Peyer's patch (tissue), 4 donors: Measurements from ENCODE around the gene VIP. TPM values are rescaled to one million over a fixed set of nuclear protein-coding genes. Genes with fewer than 3 reads are reported as not detected.

Source experiments
- DNase-seq, 3 donors: peaks; one replicate each; pipeline ENCODE4 v3.0.0-alpha.2; 2017 to 2019
- H3K27ac ChIP-seq, 4 donors: fragments of 200-600 bp; sonication (generic); one replicate each; pipeline ENCODE4 v1.5.1; 2016 to 2019
- H3K27me3 ChIP-seq, 2 donors: fragments of 200-600 bp; sonication (generic); one replicate each; pipeline ENCODE4 v1.5.1; 2019
- H3K36me3 ChIP-seq, 3 donors: fragments of 200-600 bp; sonication (generic); one replicate each; pipeline ENCODE4 v1.5.1; 2016 to 2019
- H3K4me1 ChIP-seq, 4 donors: fragments of 200-600 bp; sonication (generic); one replicate each; pipeline ENCODE4 v1.5.1; 2016 to 2019
- H3K4me3 ChIP-seq, 4 donors: fragments of 200-600 bp; sonication (generic); 1 replicate in 3 of 4; 2 replicates in 1 of 4; pipeline ENCODE4 v1.5.1; 2016 to 2019; ENCODE audit warnings: mild to moderate bottlenecking in 1 of 4
- H3K9me3 ChIP-seq, 4 donors: fragments of 200-600 bp; sonication (generic); one replicate each; pipeline ENCODE4 v1.5.1; 2016 to 2019; ENCODE audit warnings: mild to moderate bottlenecking in 1 of 4
- CTCF ChIP-seq, 6 experiments: fragments of 450-650 bp in 4 of 6; fragments of 200-600 bp in 2 of 6; sonication (generic) in 1 of 6; IDR thresholded peaks; one replicate each; pipeline ENCODE4 v1.5.1; 2017 to 2019; ENCODE audit warnings: antibody characterized with exemption in 6 of 6, mild to moderate bottlenecking in 3 of 6, moderate library complexity in 1 of 6
- POLR2A ChIP-seq, 2 donors: fragments of 450-650 bp; IDR thresholded peaks; one replicate each; pipeline ENCODE4 v1.5.1; 2017; ENCODE audit warnings: antibody characterized with exemption in 2 of 2, mild to moderate bottlenecking in 2 of 2, moderate library complexity in 2 of 2
- total RNA-seq, 4 donors: library from RNA; depleted of rRNA; stranded (reverse); fragments of >200 nt; gene quantifications; one replicate each; pipeline ENCODE4 v1.1.0, GENCODE V29; 2016

The VIP gene
- total RNA-seq, 4 donors from 2014 or later, result 5.8 to 22.4 (median 12.7) TPM

GRCh38 chr6:152720974-152721373 lies 29.6 kb upstream of the VIP start:
- Histone ChIP-seq H3K9me3 (no peaks in the 10 kb centered on the region), H3K27ac (no peak overlapping the region), H3K4me3 (no peak overlapping the region), H3K27me3 (no peaks in the 10 kb centered on the region), H3K36me3 (no peaks in the 10 kb centered on the region), H3K4me1 (no peaks in the 10 kb centered on the region)
- TF ChIP-seq CTCF (IDR thresholded peaks at IDR 0.05), result no peak
- no peak for TF ChIP-seq POLR2A (IDR thresholded peaks at IDR 0.05)
- DNase-seq, result no peak

GRCh38 chr6:152721956-152722355 lies 28.6 kb upstream of the VIP start:
- H3K27me3 ChIP-seq, result no peaks in the 10 kb centered on the region
- TF ChIP-seq CTCF (IDR thresholded peaks at IDR 0.05) (no peak), POLR2A (IDR thresholded peaks at IDR 0.05) (no peak)
- no peak overlapping the region for H3K4me3 ChIP-seq
- H3K36me3 ChIP-seq, result no peaks in the 10 kb centered on the region
- H3K4me1 ChIP-seq, result no peaks in the 10 kb centered on the region
- H3K27ac ChIP-seq, result no peak overlapping the region
- H3K9me3 ChIP-seq, result no peaks in the 10 kb centered on the region
- DNase-seq, result no peak

- Histone ChIP-seq H3K4me1 (no peaks in the 10 kb centered on the region), H3K9me3 (no peaks in the 10 kb centered on the region), H3K27me3 (no peaks in the 10 kb centered on the region), H3K27ac (no peak overlapping the region), H3K36me3 (no peaks in the 10 kb centered on the region), H3K4me3 (no peak overlapping the region)
- TF ChIP-seq CTCF (IDR thresholded peaks at IDR 0.05) (no peak), POLR2A (IDR thresholded peaks at IDR 0.05) (no peak)
- DNase-seq, result no peak
These were observed 27.2 kb upstream of the VIP start for GRCh38 chr6:152723398-152723797.

GRCh38 chr6:152726313-152726712 lies 24.3 kb upstream of the VIP start:
- Histone ChIP-seq H3K27ac (no peak overlapping the region), H3K4me1 (no peaks in the 10 kb centered on the region), H3K4me3 (no peak overlapping the region), H3K9me3 (no peaks in the 10 kb centered on the region), H3K27me3 (no peaks in the 10 kb centered on the region), H3K36me3 (no peaks in the 10 kb centered on the region)
- no peak for DNase-seq
- no peak for TF ChIP-seq POLR2A (IDR thresholded peaks at IDR 0.05)
- no peak for TF ChIP-seq CTCF (IDR thresholded peaks at IDR 0.05)

- H3K27me3 ChIP-seq, result no peaks in the 10 kb centered on the region
- no peak for DNase-seq
These were observed 23.1 kb upstream of the VIP start for GRCh38 chr6:152727507-152727906.

More at GRCh38 chr6:152727507-152727906, 23.1 kb upstream of the VIP start:
- no peak overlapping the region for H3K27ac ChIP-seq
- H3K9me3 ChIP-seq, result no peaks in the 10 kb centered on the region
- H3K4me3 ChIP-seq, result no peak overlapping the region
- TF ChIP-seq POLR2A (IDR thresholded peaks at IDR 0.05) (no peak), CTCF (IDR thresholded peaks at IDR 0.05) (no peak)
- no peaks in the 10 kb centered on the region for H3K36me3 ChIP-seq
- no peaks in the 10 kb centered on the region for H3K4me1 ChIP-seq
